IMR-90 (cell line): ENCODE results near the gene TMEM191B. TPM values are rescaled to one million over a fixed set of nuclear protein-coding genes. Genes with fewer than 3 reads are reported as not detected.
A peak's percentile ranks its signal among the peaks of the same experiment; 100 is the strongest.
"Not testable (repeated sequence)": the region's sequence is repeated elsewhere in the genome, so short reads cannot be mapped to it uniquely, and the experiment has no call there.

Experiments
- ATAC-seq: fragments of 200-7000 bp; cut with Tn5 transposase; 2 replicates; pipeline ENCODE4 v1.9.1; 2020; ENCODE audit warnings: low read depth, mild to moderate bottlenecking, moderate library complexity
- BruUV-seq: library from RNA; stranded (reverse); fragments of 400-500 nt; replicated peaks from 2 replicates; lab custom pipeline; 2021; lab: Mats Ljungman, UMichigan
- CTCF ChIA-PET: fragments of 300-600 bp; formaldehyde crosslinking; extraction: SDS; loops from one replicate; lab custom pipeline; 2021; ENCODE audit warnings: antibody characterized with exemption; lab: Yijun Ruan, JAX
- POLR2A ChIA-PET: fragments of 300-600 bp; sonication (Branson Sonifier 250); formaldehyde crosslinking; loops from one replicate; lab custom pipeline; 2022; ENCODE audit warnings: antibody characterized with exemption; ENCODE audit not compliant: unreplicated experiment; lab: Charles Lee
- DNase-seq: peaks from one replicate; pipeline ENCODE4 v3.0.0; 2013
- H2AFZ ChIP-seq: replicated peaks from 2 replicates; pipeline ENCODE3; 2013; ENCODE audit warnings: low read length, mild to moderate bottlenecking; ENCODE audit not compliant: poor library complexity
- H2AK5ac ChIP-seq: 2 replicates; pipeline ENCODE4 v1.6.1; 2013; ENCODE audit warnings: low read depth, low read length, inconsistent platforms
- H2AK9ac ChIP-seq: replicated peaks from 2 replicates; pipeline ENCODE3; 2013; ENCODE audit warnings: mild to moderate bottlenecking, low read depth, low read length, moderate library complexity; ENCODE audit not compliant: poor library complexity
- H2BK120ac ChIP-seq: 2 replicates; pipeline ENCODE4 v1.6.1; 2013; ENCODE audit warnings: low read depth, low read length, inconsistent platforms
- H2BK15ac ChIP-seq: 3 replicates; pipeline ENCODE4 v1.6.1; 2013; ENCODE audit warnings: low read depth, low read length, inconsistent platforms
- H2BK20ac ChIP-seq: 2 replicates; pipeline ENCODE4 v1.6.1; 2013; ENCODE audit warnings: low read depth, mild to moderate bottlenecking, inconsistent platforms, low read length, moderate library complexity
- H2BK5ac ChIP-seq: 2 replicates; pipeline ENCODE4 v1.6.1; 2013; ENCODE audit warnings: mild to moderate bottlenecking, low read depth, low read length, inconsistent platforms; ENCODE audit not compliant: poor library complexity, severe bottlenecking
- H3K14ac ChIP-seq: replicated peaks from 2 replicates; pipeline ENCODE4 v1.6.1; 2013; ENCODE audit warnings: low read depth, low read length, inconsistent platforms
- H3K18ac ChIP-seq: 2 replicates; pipeline ENCODE4 v1.6.1; 2013; ENCODE audit warnings: low read depth, low read length, control low read depth
- H3K23ac ChIP-seq: 2 replicates; pipeline ENCODE4 v1.6.1; 2013; ENCODE audit warnings: low read depth, low read length, inconsistent platforms
- H3K27ac ChIP-seq: 2 replicates; pipeline ENCODE4 v1.5.1; 2013; ENCODE audit warnings: mild to moderate bottlenecking, control low read depth, low read length; ENCODE audit not compliant: insufficient read depth
- H3K27me3 ChIP-seq: 2 replicates; pipeline ENCODE4 v1.6.1; 2013; ENCODE audit warnings: low read length; ENCODE audit not compliant: control insufficient read depth, insufficient read depth
- H3K36me3 ChIP-seq: 2 replicates; pipeline ENCODE4 v1.6.1; 2013; ENCODE audit warnings: low read length, mixed read lengths; ENCODE audit not compliant: control insufficient read depth, insufficient read depth
- H3K4ac ChIP-seq: 2 replicates; pipeline ENCODE4 v1.6.1; 2013; ENCODE audit warnings: low read depth, low read length, inconsistent platforms
- H3K4me1 ChIP-seq: 2 replicates; pipeline ENCODE4 v1.6.1; 2013; ENCODE audit warnings: low read length, mixed read lengths; ENCODE audit not compliant: control insufficient read depth, insufficient read depth
- H3K4me2 ChIP-seq: 2 replicates; pipeline ENCODE4 v1.6.1; 2013; ENCODE audit warnings: low read depth, mild to moderate bottlenecking, control low read depth, low read length, moderate library complexity
- H3K4me3 ChIP-seq: 2 replicates; pipeline ENCODE4 v1.5.1; 2013; ENCODE audit warnings: low read depth, mild to moderate bottlenecking, control low read depth, low read length, moderate library complexity; ENCODE audit not compliant: insufficient read depth
- H3K56ac ChIP-seq: 2 replicates; pipeline ENCODE4 v1.6.1; 2013; ENCODE audit warnings: low read length, inconsistent platforms; ENCODE audit not compliant: insufficient read depth; ENCODE audit errors: extremely low read depth
- H3K79me1 ChIP-seq, 2 experiments: 2 replicates each; pipeline ENCODE4 v1.6.1; 2013; ENCODE audit warnings: low read length in 2 of 2, inconsistent platforms in 1 of 2, low read depth in 1 of 2
- H3K9ac ChIP-seq: 2 replicates; pipeline ENCODE4 v1.6.1; 2013; ENCODE audit warnings: low read depth, low read length, control low read depth
- H3K9me1 ChIP-seq: 2 replicates; pipeline ENCODE4 v1.6.1; 2013; ENCODE audit warnings: low read length, inconsistent platforms; ENCODE audit not compliant: insufficient read depth
- H3K9me3 ChIP-seq: 2 replicates; pipeline ENCODE4 v1.6.1; 2013; ENCODE audit warnings: low read length; ENCODE audit not compliant: control insufficient read depth, insufficient read depth
- H4K20me1 ChIP-seq: 2 replicates; pipeline ENCODE4 v1.6.1; 2013; ENCODE audit warnings: low read length, inconsistent platforms; ENCODE audit not compliant: insufficient read depth
- H4K5ac ChIP-seq: 2 replicates; pipeline ENCODE4 v1.6.1; 2013; ENCODE audit warnings: mild to moderate bottlenecking, low read depth, low read length, control low read depth
- H4K8ac ChIP-seq, 2 experiments: 2 replicates each; pipeline ENCODE4 v1.6.1; 2013; ENCODE audit warnings: low read depth in 2 of 2, low read length in 2 of 2, control low read depth in 1 of 2, inconsistent platforms in 1 of 2
- H4K91ac ChIP-seq: 2 replicates; pipeline ENCODE4 v1.6.1; 2013; ENCODE audit warnings: low read depth, low read length, inconsistent platforms; ENCODE audit not compliant: insufficient read depth
- WGBS, 2 experiments: methylation state at CpG; one replicate each; pipeline versions ENCODE4 v1.1.5 to v1.1.7; 2013; ENCODE audit warnings: missing lambda C conversion rate in 2 of 2; ENCODE audit not compliant: insufficient read length in 1 of 2; ENCODE audit errors: extremely low coverage in 2 of 2; 5-methylcytosine and 5-hydroxymethylcytosine counted together
- dilution Hi-C: fragments of 300-500 bp; cut with HindIII; formaldehyde crosslinking; loops from one replicate; pipeline ENCODE4 v1.14.3; 2018; ENCODE audit warnings: low sequenced_read_pairs; ENCODE audit not compliant: unreplicated experiment
- in situ Hi-C: fragments of 300-500 bp; cut with MboI; formaldehyde crosslinking; loops from 3 replicates; pipeline ENCODE4 v1.14.3; 2019; ENCODE audit warnings: low sequenced_read_pairs, inconsistent platforms, mixed read lengths
- intact Hi-C: fragments of 100-400 bp; cut with micrococcal nuclease; formaldehyde crosslinking; loops from 2 replicates; pipeline ENCODE4 v1.10.0; 2022
- polyA plus RNA-seq, 3 experiments: library from polyadenylated mRNA; depleted of rRNA; stranded (reverse); fragments of >200 nt; gene quantifications; 2 replicates each; pipeline ENCODE4 v1.2.3, GENCODE V29; 2012; ENCODE audit warnings: low replicate concordance in 1 of 3
- total RNA-seq: library from RNA; depleted of rRNA; stranded (reverse); fragments of >200 nt; gene quantifications from 2 replicates; pipeline ENCODE4 v1.2.3, GENCODE V29; 2012

The TMEM191B gene
- total and polyA plus RNA-seq, 2 of the 4 experiments (the other 2 are of a cell fraction): 0.80 TPM; not detected in 1

GRCh38 chr22:18554280-18555256 is 27.0 kb downstream of the TMEM191B start:
- H2AFZ ChIP-seq, H3K27me3 ChIP-seq, BruUV-seq, H4K91ac ChIP-seq, H3K23ac ChIP-seq, H3K14ac ChIP-seq, in situ Hi-C loops, H3K56ac ChIP-seq, H2BK15ac ChIP-seq, dilution Hi-C loops, H4K8ac ChIP-seq, H2BK20ac ChIP-seq, H3K4me2 ChIP-seq, H3K27ac ChIP-seq, H3K4ac ChIP-seq, H3K4me3 ChIP-seq, H2BK5ac ChIP-seq, H4K20me1 ChIP-seq, DNase-seq, H4K5ac ChIP-seq, H3K9me3 ChIP-seq, H2BK120ac ChIP-seq, H3K18ac ChIP-seq, H3K9ac ChIP-seq, intact Hi-C loops, POLR2A ChIA-PET, H2AK9ac ChIP-seq, CTCF ChIA-PET, H3K9me1 ChIP-seq, H3K79me1 ChIP-seq, H3K4me1 ChIP-seq, H2AK5ac ChIP-seq, H3K36me3 ChIP-seq: not testable (repeated sequence)
- peak; percentile 19 for ATAC-seq
- no CpG with 5 or more reads among the region's 22 CpGs for WGBS, 2 experiments

- POLR2A ChIA-PET, H4K8ac ChIP-seq, H2BK15ac ChIP-seq, dilution Hi-C loops, H3K27ac ChIP-seq, H2BK20ac ChIP-seq, H3K27me3 ChIP-seq, H3K4me1 ChIP-seq, H3K36me3 ChIP-seq, H3K79me1 ChIP-seq, BruUV-seq, H4K91ac ChIP-seq, in situ Hi-C loops, H4K5ac ChIP-seq, H2BK5ac ChIP-seq, H3K4ac ChIP-seq, H2BK120ac ChIP-seq, H3K9me3 ChIP-seq, H3K4me2 ChIP-seq, H2AK9ac ChIP-seq, H3K9ac ChIP-seq, H3K14ac ChIP-seq, H2AK5ac ChIP-seq, H3K9me1 ChIP-seq, H3K18ac ChIP-seq, H3K23ac ChIP-seq, H4K20me1 ChIP-seq, DNase-seq, H2AFZ ChIP-seq, H3K4me3 ChIP-seq, H3K56ac ChIP-seq, intact Hi-C loops, CTCF ChIA-PET: not testable (repeated sequence)
- no CpG with 5 or more reads among the region's 4 CpGs for WGBS, 2 experiments
- ATAC-seq: peak; percentile 93
These were observed 30.9 kb downstream of the TMEM191B start for GRCh38 chr22:18558516-18558915.
